IPS-18a (cell line): ENCODE measurements around the gene TMEM132C.

Experiments used
- H3K27ac ChIP-seq: one replicate; pipeline ENCODE4 v1.5.1; 2013; ENCODE audit warnings: low read length
- H3K27me3 ChIP-seq: one replicate; pipeline ENCODE4 v1.6.1; 2013; ENCODE audit warnings: mild to moderate bottlenecking, low read length; ENCODE audit not compliant: control insufficient read depth, insufficient read depth
- H3K36me3 ChIP-seq: one replicate; pipeline ENCODE4 v1.6.1; 2013; ENCODE audit warnings: low read depth, low read length; ENCODE audit not compliant: control insufficient read depth
- H3K4me1 ChIP-seq: one replicate; pipeline ENCODE4 v1.6.1; 2013; ENCODE audit warnings: low read depth, low read length; ENCODE audit not compliant: control insufficient read depth
- H3K4me3 ChIP-seq: one replicate; pipeline ENCODE4 v1.5.1; 2013; ENCODE audit warnings: low read length
- H3K9ac ChIP-seq: one replicate; pipeline ENCODE4 v1.6.1; 2013; ENCODE audit warnings: mild to moderate bottlenecking, low read length, moderate library complexity
- H3K9me3 ChIP-seq: one replicate; pipeline ENCODE4 v1.6.1; 2013; ENCODE audit warnings: low read depth, low read length; ENCODE audit not compliant: control insufficient read depth

The TMEM132C gene

GRCh38 chr12:128509170-128509569 lies 242.2 kb downstream of the TMEM132C start:
- Histone ChIP-seq H3K36me3 (no peaks in the 10 kb centered on the region), H3K9ac (no peak overlapping the region), H3K27ac (no peak overlapping the region), H3K9me3 (peaks cover 11% of the 10 kb centered on the region), H3K4me3 (no peak overlapping the region), H3K4me1 (no peaks in the 10 kb centered on the region), H3K27me3 (no peaks in the 10 kb centered on the region)

DNA sequence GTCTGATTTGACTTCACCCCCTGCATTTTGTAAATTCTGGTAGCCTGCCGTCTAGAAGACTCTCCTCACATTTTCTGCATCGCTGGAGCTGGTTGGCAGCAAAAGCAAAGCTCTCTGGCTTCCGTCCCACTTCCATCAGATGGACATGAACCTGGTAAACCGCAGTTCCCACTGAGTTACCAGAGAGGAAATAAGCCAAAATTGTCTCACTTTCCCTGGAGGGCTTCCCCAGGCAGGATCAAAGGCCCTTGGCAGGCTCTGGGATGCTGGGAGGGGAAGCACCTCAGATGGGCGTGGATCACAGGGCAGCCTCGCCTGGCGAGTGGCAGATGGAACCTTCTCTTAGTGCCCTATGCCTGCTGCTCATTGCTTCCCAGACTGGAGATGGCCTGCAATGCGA lies 243.5 kb downstream of the TMEM132C start:
- H3K9ac ChIP-seq: no peak overlapping the region
- no peak overlapping the region for H3K4me3 ChIP-seq
- no peaks in the 10 kb centered on the region for H3K27me3 ChIP-seq
- H3K36me3 ChIP-seq: no peaks in the 10 kb centered on the region
- no peak overlapping the region for H3K27ac ChIP-seq
- H3K9me3 ChIP-seq: peaks cover 13% of the 10 kb centered on the region
- H3K4me1 ChIP-seq: no peaks in the 10 kb centered on the region

DNA sequence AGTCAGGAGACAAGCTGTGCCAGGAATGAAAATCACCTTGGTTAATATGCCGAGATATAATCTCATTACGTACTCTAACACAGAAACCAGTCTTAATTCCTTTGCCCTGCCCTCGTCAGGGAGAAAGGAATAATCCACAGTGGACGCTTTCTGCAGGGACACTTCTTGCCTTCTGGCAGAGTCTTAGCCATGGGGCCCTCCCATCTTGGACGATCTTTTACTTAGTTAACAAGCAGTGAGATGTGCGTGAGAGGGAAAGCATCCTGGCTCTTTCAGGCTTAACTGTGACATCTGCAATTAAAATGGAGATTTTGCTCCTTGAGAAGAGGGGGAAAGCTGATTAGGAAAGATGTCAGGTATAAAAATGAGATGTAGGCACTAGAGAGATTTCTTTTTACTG lies 246.4 kb downstream of the TMEM132C start:
- H3K4me1 ChIP-seq: no peaks in the 10 kb centered on the region
- no peak overlapping the region for H3K9ac ChIP-seq
- no peaks in the 10 kb centered on the region for H3K36me3 ChIP-seq
- H3K4me3 ChIP-seq: no peak overlapping the region
- H3K27ac ChIP-seq: no peak overlapping the region
- no peaks in the 10 kb centered on the region for H3K27me3 ChIP-seq
- H3K9me3 ChIP-seq: peaks cover 17% of the 10 kb centered on the region

GRCh38 chr12:128513831-128514230 lies 246.9 kb downstream of the TMEM132C start:
- peaks cover 17% of the 10 kb centered on the region for H3K9me3 ChIP-seq
- H3K4me1 ChIP-seq: no peaks in the 10 kb centered on the region
- H3K27ac ChIP-seq: no peak overlapping the region
- no peaks in the 10 kb centered on the region for H3K27me3 ChIP-seq
- no peaks in the 10 kb centered on the region for H3K36me3 ChIP-seq
- H3K9ac ChIP-seq: no peak overlapping the region
- H3K4me3 ChIP-seq: no peak overlapping the region

- H3K9me3 ChIP-seq: peaks cover 36% of the 10 kb centered on the region
- H3K36me3 ChIP-seq: no peaks in the 10 kb centered on the region
- H3K4me1 ChIP-seq: no peaks in the 10 kb centered on the region
- H3K27ac ChIP-seq: no peak overlapping the region
- H3K4me3 ChIP-seq: no peak overlapping the region
- H3K27me3 ChIP-seq: no peaks in the 10 kb centered on the region
- H3K9ac ChIP-seq: no peak overlapping the region
Observed at GRCh38 chr12:128518644-128519043, 251.7 kb downstream of the TMEM132C start.

GRCh38 chr12:128519426-128519825 lies 252.5 kb downstream of the TMEM132C start:
- Histone ChIP-seq H3K27ac (no peak overlapping the region), H3K4me3 (no peak overlapping the region), H3K27me3 (no peaks in the 10 kb centered on the region), H3K9me3 (peaks cover 39% of the 10 kb centered on the region), H3K9ac (no peak overlapping the region), H3K36me3 (no peaks in the 10 kb centered on the region), H3K4me1 (no peaks in the 10 kb centered on the region)

GRCh38 chr12:128521981-128522380 lies 255.0 kb downstream of the TMEM132C start:
- Histone ChIP-seq H3K4me3 (no peak overlapping the region), H3K9me3 (peaks cover 25% of the 10 kb centered on the region), H3K9ac (no peak overlapping the region), H3K27me3 (no peaks in the 10 kb centered on the region), H3K4me1 (no peaks in the 10 kb centered on the region), H3K36me3 (no peaks in the 10 kb centered on the region), H3K27ac (no peak overlapping the region)

DNA sequence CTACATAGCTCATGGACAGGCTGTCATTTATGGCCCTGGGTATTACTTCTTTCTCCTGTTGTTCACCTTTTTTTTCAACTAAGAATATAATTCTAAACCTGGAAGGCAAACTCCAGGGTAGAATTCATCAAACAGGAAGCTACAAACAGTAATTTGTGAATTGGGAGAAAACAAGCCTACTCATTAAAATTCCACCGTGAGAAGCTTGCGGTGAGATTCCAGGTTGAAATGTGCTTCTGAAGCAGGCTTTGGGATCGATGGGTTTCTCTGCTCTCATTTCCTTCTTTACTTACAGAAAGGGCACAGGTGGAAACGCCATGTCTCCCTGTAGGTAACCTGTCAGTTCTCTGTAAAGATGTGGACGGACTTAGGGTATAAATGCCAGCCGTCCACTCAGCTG lies 257.5 kb downstream of the TMEM132C start:
- Histone ChIP-seq H3K36me3 (no peaks in the 10 kb centered on the region), H3K9ac (no peak overlapping the region), H3K27me3 (no peaks in the 10 kb centered on the region), H3K9me3 (peaks cover 22% of the 10 kb centered on the region), H3K4me1 (no peaks in the 10 kb centered on the region), H3K4me3 (no peak overlapping the region), H3K27ac (no peak overlapping the region)

DNA sequence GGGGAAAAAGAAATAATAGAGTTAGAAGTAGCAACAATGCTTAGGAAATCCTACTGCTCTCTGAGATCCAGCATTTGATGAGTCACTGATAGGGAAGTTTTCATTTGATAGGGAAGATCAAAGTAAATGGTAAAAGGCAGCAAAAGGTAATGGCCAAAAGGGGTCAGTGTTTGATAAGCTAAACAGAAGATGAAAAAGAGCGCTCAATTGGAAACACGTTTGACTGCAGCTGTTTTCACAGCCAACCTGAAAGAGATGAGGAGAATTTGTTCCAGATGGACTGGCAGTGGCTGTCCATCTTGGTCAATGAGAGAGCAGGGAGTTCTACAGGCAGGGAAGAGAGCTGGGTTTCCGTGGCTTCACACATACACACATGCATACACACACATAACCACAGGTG lies 264.2 kb downstream of the TMEM132C start:
- Histone ChIP-seq H3K4me1 (no peaks in the 10 kb centered on the region), H3K9ac (no peak overlapping the region), H3K36me3 (no peaks in the 10 kb centered on the region), H3K9me3 (peaks cover 24% of the 10 kb centered on the region), H3K27ac (no peak overlapping the region), H3K4me3 (no peak overlapping the region), H3K27me3 (no peaks in the 10 kb centered on the region)

DNA sequence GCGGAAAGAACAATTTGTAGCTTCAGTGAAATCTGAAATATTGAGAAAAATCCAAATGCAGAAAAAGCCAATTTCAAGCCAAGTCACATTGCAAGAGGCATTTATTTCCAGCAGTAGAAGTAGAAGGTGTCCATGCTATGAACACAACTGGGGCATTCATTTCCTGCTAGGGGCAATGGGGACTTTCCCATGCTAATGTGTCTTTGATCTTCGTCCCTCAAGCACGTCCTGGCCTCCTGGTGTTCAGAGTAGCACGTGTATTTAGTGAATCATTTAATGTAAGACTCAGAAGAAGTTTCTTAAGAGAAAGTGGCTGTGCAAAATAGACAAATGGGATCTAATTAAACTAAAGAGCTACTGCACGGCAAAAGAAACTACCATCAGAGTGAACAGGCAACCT lies 267.9 kb downstream of the TMEM132C start:
- Histone ChIP-seq H3K9ac (no peak overlapping the region), H3K27me3 (no peaks in the 10 kb centered on the region), H3K4me3 (no peak overlapping the region), H3K27ac (no peak overlapping the region), H3K9me3 (peaks cover 22% of the 10 kb centered on the region), H3K36me3 (no peaks in the 10 kb centered on the region), H3K4me1 (no peaks in the 10 kb centered on the region)

GRCh38 chr12:128536810-128537209 lies 269.8 kb downstream of the TMEM132C start:
- H3K4me3 ChIP-seq: no peak overlapping the region
- H3K27me3 ChIP-seq: no peaks in the 10 kb centered on the region
- H3K36me3 ChIP-seq: no peaks in the 10 kb centered on the region
- H3K9me3 ChIP-seq: peaks cover 14% of the 10 kb centered on the region
- no peaks in the 10 kb centered on the region for H3K4me1 ChIP-seq
- H3K9ac ChIP-seq: no peak overlapping the region
- no peak overlapping the region for H3K27ac ChIP-seq

GRCh38 chr12:128537668-128538067 lies 270.7 kb downstream of the TMEM132C start:
- H3K4me1 ChIP-seq: no peaks in the 10 kb centered on the region
- H3K27me3 ChIP-seq: no peaks in the 10 kb centered on the region
- no peak overlapping the region for H3K9ac ChIP-seq
- no peak overlapping the region for H3K4me3 ChIP-seq
- H3K27ac ChIP-seq: no peak overlapping the region
- H3K9me3 ChIP-seq: peaks cover 11% of the 10 kb centered on the region
- H3K36me3 ChIP-seq: no peaks in the 10 kb centered on the region
